B cell (primary cell): ENCODE data around the gene OR51M1. TPM values are rescaled to one million over a fixed set of nuclear protein-coding genes. Genes with fewer than 3 reads are reported as not detected.
"Not testable (repeated sequence)": the region's sequence is repeated elsewhere in the genome, so short reads cannot be mapped to it uniquely, and the experiment has no call there.

Experiments used
- ATAC-seq: fragments of 200-7000 bp; cut with Tn5 transposase; one replicate; pipeline ENCODE4 v1.10.0; 2021; ENCODE audit warnings: low read depth, mild to moderate bottlenecking, moderate number of reproducible peaks, moderate library complexity
- CTCF ChIA-PET: fragments of 350-600 bp; sonication (Branson Sonifier 250); formaldehyde crosslinking; loops from one replicate; lab custom pipeline; 2021; ENCODE audit warnings: antibody characterized with exemption, inconsistent platforms; lab: Charles Lee
- POLR2A ChIA-PET: fragments of 350-600 bp; sonication (Branson Sonifier 250); formaldehyde crosslinking; loops from one replicate; lab custom pipeline; 2021; ENCODE audit warnings: antibody characterized with exemption; lab: Charles Lee
- DNase-seq: peaks from one replicate; pipeline ENCODE4 v3.0.0; 2013
- H2AFZ ChIP-seq: 2 replicates; pipeline ENCODE4 v1.6.1; 2012; ENCODE audit warnings: mild to moderate bottlenecking, low read depth, low read length; ENCODE audit not compliant: insufficient read depth, poor library complexity, severe bottlenecking
- H3K27ac ChIP-seq, 2 donors: 1 replicate in 1 of 2; 2 replicates in 1 of 2; pipeline ENCODE4 v1.5.1; 2012 to 2013; ENCODE audit warnings: low read length in 2 of 2, mild to moderate bottlenecking in 2 of 2, moderate library complexity in 1 of 2
- H3K27me3 ChIP-seq, 4 experiments: fragments of 200-600 bp in 1 of 4; sonication (generic) in 1 of 4; replicated peaks in 1 of 4; 1 replicate in 2 of 4; 2 replicates in 2 of 4; pipeline versions ENCODE4 v1.6.1 to v1.7.0; 2013 to 2016; ENCODE audit warnings: low read length in 3 of 4, mild to moderate bottlenecking in 2 of 4, mixed read lengths in 1 of 4, moderate library complexity in 1 of 4; ENCODE audit not compliant: insufficient read depth in 4 of 4, control insufficient read depth in 3 of 4; ENCODE audit errors: control extremely low read depth in 1 of 4
- H3K36me3 ChIP-seq, 2 experiments: replicated peaks in 1 of 2; 1 replicate in 1 of 2; 2 replicates in 1 of 2; pipeline versions ENCODE4 v1.6.1 to v1.7.1; 2013; ENCODE audit warnings: low read length in 1 of 2; ENCODE audit not compliant: insufficient read depth in 2 of 2, control insufficient read depth in 1 of 2; ENCODE audit errors: control extremely low read depth in 1 of 2, extremely low read depth in 1 of 2
- H3K4me1 ChIP-seq, 2 donors: fragments of 200-600 bp in 1 of 2; sonication (generic) in 1 of 2; 1 replicate in 1 of 2; 2 replicates in 1 of 2; pipeline versions ENCODE4 v1.5.1 to v1.6.1; 2013 to 2017; ENCODE audit warnings: low read length in 2 of 2; ENCODE audit not compliant: control insufficient read depth in 2 of 2, insufficient read depth in 2 of 2
- H3K4me2 ChIP-seq: replicated peaks from 2 replicates; pipeline ENCODE3; 2012; ENCODE audit warnings: mild to moderate bottlenecking, low read depth, low read length; ENCODE audit not compliant: poor library complexity, severe bottlenecking
- H3K4me3 ChIP-seq, 5 experiments: fragments of 200-600 bp in 1 of 5; sonication (generic) in 1 of 5; 1 replicate in 3 of 5; 2 replicates in 2 of 5; pipeline versions ENCODE4 v1.5.1 to v1.7.0; 2011 to 2016; ENCODE audit warnings: low read length in 4 of 5, mild to moderate bottlenecking in 4 of 5, low read depth in 2 of 5, control low read depth in 1 of 5, moderate library complexity in 1 of 5; ENCODE audit not compliant: insufficient read depth in 1 of 5; ENCODE audit errors: control extremely low read depth in 1 of 5, extremely low read depth in 1 of 5
- H3K79me2 ChIP-seq: fragments of 200-600 bp; sonication (generic); one replicate; pipeline ENCODE4 v1.6.0; 2016; ENCODE audit warnings: low read length; ENCODE audit not compliant: control insufficient read depth, insufficient read depth
- H3K9ac ChIP-seq: fragments of 200-600 bp; sonication (generic); 2 replicates; pipeline ENCODE4 v1.6.1; 2017; ENCODE audit warnings: mild to moderate bottlenecking, low read length, moderate library complexity
- H3K9me3 ChIP-seq, 3 donors: one replicate each; pipeline versions ENCODE4 v1.6.1 to v1.7.1; 2013; ENCODE audit warnings: low read length in 2 of 3; ENCODE audit not compliant: control insufficient read depth in 2 of 3, insufficient read depth in 1 of 3; ENCODE audit errors: control extremely low read depth in 1 of 3
- H4K20me1 ChIP-seq: 2 replicates; pipeline ENCODE4 v1.6.0; 2012; ENCODE audit warnings: mild to moderate bottlenecking, low read length; ENCODE audit not compliant: insufficient read depth, control insufficient read depth, poor library complexity, severe bottlenecking
- H3K27ac Mint-ChIP-seq: one replicate; pipeline ENCODE4 v1.8.0; 2021; ENCODE audit warnings: mixed read lengths
- H3K27me3 Mint-ChIP-seq: one replicate; pipeline ENCODE4 v1.8.0; 2021; ENCODE audit warnings: mixed read lengths
- H3K4me1 Mint-ChIP-seq: one replicate; pipeline ENCODE4 v1.8.0; 2021; ENCODE audit warnings: mixed read lengths
- H3K4me3 Mint-ChIP-seq: one replicate; pipeline ENCODE4 v1.8.0; 2021; ENCODE audit warnings: mixed read lengths
- H3K9me3 Mint-ChIP-seq: one replicate; pipeline ENCODE4 v1.8.0; 2022; ENCODE audit warnings: mixed read lengths; ENCODE audit not compliant: insufficient read depth
- EZH2 ChIP-seq: IDR thresholded peaks from 2 replicates; pipeline ENCODE4 v1.6.1; 2012; ENCODE audit warnings: borderline replicate concordance, low read depth, mild to moderate bottlenecking, moderate library complexity, low read length; ENCODE audit not compliant: insufficient read depth, poor library complexity, severe bottlenecking
- WGBS: methylation state at CpG from one replicate; pipeline ENCODE4 v1.1.5; 2013; ENCODE audit warnings: missing lambda C conversion rate; ENCODE audit not compliant: insufficient coverage; 5-methylcytosine and 5-hydroxymethylcytosine counted together
- intact Hi-C: fragments of 100-400 bp; cut with micrococcal nuclease; formaldehyde crosslinking; loops from one replicate; pipeline ENCODE4 v1.10.0; 2022
- polyA plus RNA-seq: library from polyadenylated mRNA; depleted of rRNA; stranded (reverse); fragments of >200 nt; gene quantifications from 2 replicates; pipeline ENCODE4 v1.2.3, GENCODE V29; 2012
- total RNA-seq, 2 donors: library from RNA; stranded (reverse); fragments of 120-200 nt in 1 of 2; gene quantifications; 1 replicate in 1 of 2; 2 replicates in 1 of 2; pipeline versions ENCODE4 v1.2.3 to v1.2.4, GENCODE V29; 2013 to 2022
- TF ChIP-seq, protein P1 (sequence below): fragments of 200-600 bp; IDR thresholded peaks from one replicate; pipeline ENCODE4 v1.8.0; 2022; ENCODE audit warnings: antibody characterized with exemption, mild to moderate bottlenecking

OR51M1 gene
- total and polyA plus RNA-seq, 2 donors (not counting 1 experiment from before 2014, with no cell fraction given) = not detected

DNA sequence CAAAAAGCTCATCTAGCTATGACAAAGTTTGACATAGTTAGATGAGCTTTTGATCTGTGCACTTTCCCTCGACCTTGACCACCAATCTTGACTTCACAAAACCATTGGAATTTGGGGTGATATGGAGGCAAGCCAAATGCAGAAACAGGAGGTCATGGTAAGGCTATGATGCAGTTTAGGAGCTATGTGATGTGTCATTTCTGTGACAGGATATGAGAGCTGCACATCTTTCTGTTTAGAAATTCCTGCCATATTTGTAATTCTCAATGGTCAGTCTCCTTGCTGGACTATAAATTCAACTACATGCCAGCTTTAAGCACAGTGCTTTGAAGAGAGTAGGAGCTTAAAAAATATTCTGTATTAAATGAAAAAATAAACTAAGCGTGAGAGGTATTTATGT, 19.4 kb upstream of the OR51M1 start:
- no peaks in the 10 kb centered on the region for H3K36me3 ChIP-seq
- no peak overlapping the region for H2AFZ ChIP-seq
- H3K4me3 Mint-ChIP-seq = no peak overlapping the region
- no peaks in the 10 kb centered on the region for H3K4me1 Mint-ChIP-seq
- no peak overlapping the region for H3K4me2 ChIP-seq
- DNase-seq = no peak
- H3K9ac ChIP-seq = no peak overlapping the region
- no peaks in the 10 kb centered on the region for H3K27me3 ChIP-seq
- H3K27me3 Mint-ChIP-seq = peaks cover 14% of the 10 kb centered on the region
- no peaks in the 10 kb centered on the region for H3K9me3 ChIP-seq
- POLR2A ChIA-PET = no interaction called here
- H3K27ac ChIP-seq = no peak overlapping the region
- no CpG with 5 or more reads among the region's 2 CpGs for WGBS
- no peaks in the 10 kb centered on the region for H3K4me1 ChIP-seq
- H3K79me2 ChIP-seq = no peaks in the 10 kb centered on the region
- H3K9me3 Mint-ChIP-seq = peaks cover 2% of the 10 kb centered on the region
- no peak for TF ChIP-seq EZH2
- TF ChIP-seq, protein P1, sequence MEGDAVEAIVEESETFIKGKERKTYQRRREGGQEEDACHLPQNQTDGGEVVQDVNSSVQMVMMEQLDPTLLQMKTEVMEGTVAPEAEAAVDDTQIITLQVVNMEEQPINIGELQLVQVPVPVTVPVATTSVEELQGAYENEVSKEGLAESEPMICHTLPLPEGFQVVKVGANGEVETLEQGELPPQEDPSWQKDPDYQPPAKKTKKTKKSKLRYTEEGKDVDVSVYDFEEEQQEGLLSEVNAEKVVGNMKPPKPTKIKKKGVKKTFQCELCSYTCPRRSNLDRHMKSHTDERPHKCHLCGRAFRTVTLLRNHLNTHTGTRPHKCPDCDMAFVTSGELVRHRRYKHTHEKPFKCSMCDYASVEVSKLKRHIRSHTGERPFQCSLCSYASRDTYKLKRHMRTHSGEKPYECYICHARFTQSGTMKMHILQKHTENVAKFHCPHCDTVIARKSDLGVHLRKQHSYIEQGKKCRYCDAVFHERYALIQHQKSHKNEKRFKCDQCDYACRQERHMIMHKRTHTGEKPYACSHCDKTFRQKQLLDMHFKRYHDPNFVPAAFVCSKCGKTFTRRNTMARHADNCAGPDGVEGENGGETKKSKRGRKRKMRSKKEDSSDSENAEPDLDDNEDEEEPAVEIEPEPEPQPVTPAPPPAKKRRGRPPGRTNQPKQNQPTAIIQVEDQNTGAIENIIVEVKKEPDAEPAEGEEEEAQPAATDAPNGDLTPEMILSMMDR = no peak
- intact Hi-C loops = no loop called here
- H3K27ac Mint-ChIP-seq = no peak overlapping the region
- no peaks in the 10 kb centered on the region for H4K20me1 ChIP-seq
- H3K4me3 ChIP-seq = no peak overlapping the region
- CTCF ChIA-PET = no interaction called here
- no peak for ATAC-seq

DNA sequence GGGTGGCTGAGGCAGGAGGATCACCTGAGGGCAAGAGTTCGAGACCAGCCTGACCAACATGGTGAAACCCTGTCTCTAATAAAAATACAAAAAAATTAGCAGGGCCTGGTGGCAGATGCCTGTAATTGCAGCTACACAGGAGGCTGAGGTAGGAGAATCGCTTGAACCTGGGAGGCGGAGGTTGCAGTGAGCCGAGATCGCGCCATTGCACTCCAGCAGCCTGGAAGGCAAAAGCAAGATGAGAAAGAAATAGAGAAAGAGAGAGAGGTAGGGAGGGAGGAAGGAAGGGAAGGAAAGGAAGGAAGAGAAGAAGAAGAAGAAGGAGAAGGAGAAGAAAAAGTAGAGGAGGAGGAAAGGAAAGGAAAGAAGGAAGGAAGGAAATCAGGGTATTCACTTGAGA, 17.2 kb upstream of the OR51M1 start:
- H3K4me1 ChIP-seq, H3K27ac Mint-ChIP-seq, H3K4me1 Mint-ChIP-seq, H3K27ac ChIP-seq, ATAC-seq, H3K9me3 ChIP-seq, H3K27me3 ChIP-seq, H3K9me3 Mint-ChIP-seq, intact Hi-C loops, DNase-seq, H3K4me3 Mint-ChIP-seq, POLR2A ChIA-PET, H4K20me1 ChIP-seq, H3K4me3 ChIP-seq, H3K9ac ChIP-seq, H3K36me3 ChIP-seq, H3K79me2 ChIP-seq, H3K4me2 ChIP-seq, H2AFZ ChIP-seq, CTCF ChIA-PET: not testable (repeated sequence)
- H3K27me3 Mint-ChIP-seq = peaks cover 16% of the 10 kb centered on the region
- 93% methylated on average over 6 of the region's 6 CpGs for WGBS
